Subcutaneous abdominal adipose tissue (tissue), 5 donors: ENCODE data around the gene SNPH.

ENCODE experiments used
- H3K27ac ChIP-seq: one replicate; pipeline ENCODE4 v1.7.0; 2013; ENCODE audit warnings: low read depth, mild to moderate bottlenecking, inconsistent platforms, low read length, moderate library complexity
- H3K27me3 ChIP-seq, 5 donors: one replicate each; pipeline ENCODE4 v1.7.0; 2013; ENCODE audit warnings: low read length in 5 of 5, inconsistent platforms in 1 of 5; ENCODE audit not compliant: control insufficient read depth in 5 of 5, insufficient read depth in 4 of 5
- H3K36me3 ChIP-seq, 5 donors: one replicate each; pipeline ENCODE4 v1.7.0; 2013; ENCODE audit warnings: low read length in 5 of 5; ENCODE audit not compliant: control insufficient read depth in 5 of 5, insufficient read depth in 5 of 5
- H3K4me1 ChIP-seq, 5 donors: one replicate each; pipeline ENCODE4 v1.7.0; 2013; ENCODE audit warnings: low read length in 5 of 5, mild to moderate bottlenecking in 3 of 5, moderate library complexity in 1 of 5; ENCODE audit not compliant: control insufficient read depth in 5 of 5, insufficient read depth in 5 of 5
- H3K4me3 ChIP-seq, 5 donors: one replicate each; pipeline ENCODE4 v1.7.0; 2013; ENCODE audit warnings: low read length in 5 of 5, low read depth in 1 of 5
- H3K9ac ChIP-seq, 5 donors: one replicate each; pipeline ENCODE4 v1.7.0; 2013; ENCODE audit warnings: low read length in 5 of 5, mild to moderate bottlenecking in 4 of 5, moderate library complexity in 3 of 5
- H3K9me3 ChIP-seq, 5 donors: one replicate each; pipeline ENCODE4 v1.7.0; 2013; ENCODE audit warnings: low read length in 5 of 5; ENCODE audit not compliant: control insufficient read depth in 5 of 5
- donor health status: healthy.
- donor health status: healthy.
- donor health status: healthy.
- donor health status: healthy.
- donor health status: healthy.

The SNPH gene

DNA sequence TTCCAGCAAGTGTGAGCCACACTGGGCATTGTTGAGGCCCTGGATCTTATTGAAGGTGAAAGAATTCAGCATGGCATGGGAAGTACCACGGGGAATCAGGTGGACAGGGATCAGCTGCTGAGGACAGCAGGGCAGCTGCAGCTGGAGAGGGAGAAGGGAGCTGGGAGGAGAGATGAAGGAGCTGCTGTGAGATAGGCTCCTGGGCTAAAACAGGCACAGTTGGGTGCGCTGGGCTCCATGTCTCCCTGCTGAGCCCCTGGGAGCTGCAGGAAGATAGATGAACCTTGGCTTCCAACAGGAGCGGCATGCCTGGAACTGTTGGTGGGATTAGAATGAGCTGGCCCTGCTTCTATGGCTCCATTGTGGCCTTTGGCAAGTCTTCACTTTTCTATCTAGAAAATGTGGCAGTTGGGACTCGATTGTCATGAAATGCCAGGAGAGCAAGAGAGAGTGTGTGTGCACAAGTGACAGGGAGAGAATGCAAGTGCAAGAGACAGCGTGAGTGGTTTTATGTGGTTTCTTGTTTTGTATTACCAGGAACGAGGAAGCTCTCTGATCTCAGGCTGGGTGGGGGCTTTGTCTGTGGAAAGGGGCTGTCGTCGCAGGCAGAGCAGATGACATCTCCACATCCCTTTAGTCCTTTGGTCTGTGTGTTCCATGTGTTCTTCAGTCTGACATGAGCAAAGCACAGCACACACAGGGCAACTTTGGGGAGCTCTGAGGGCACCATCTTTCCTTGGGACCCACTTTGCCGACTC, 20.4 kb downstream of the SNPH start:
- Histone ChIP-seq H3K9ac (no peak overlapping the region), H3K9me3 (no peaks in the 10 kb centered on the region), H3K27me3 (no peaks in the 10 kb centered on the region), H3K27ac (no peak overlapping the region), H3K4me3 (no peak overlapping the region), H3K36me3 (no peaks in the 10 kb centered on the region), H3K4me1 (peaks cover 0 to 5% (median 0%) of the 10 kb centered on the region in 5 donors)

DNA sequence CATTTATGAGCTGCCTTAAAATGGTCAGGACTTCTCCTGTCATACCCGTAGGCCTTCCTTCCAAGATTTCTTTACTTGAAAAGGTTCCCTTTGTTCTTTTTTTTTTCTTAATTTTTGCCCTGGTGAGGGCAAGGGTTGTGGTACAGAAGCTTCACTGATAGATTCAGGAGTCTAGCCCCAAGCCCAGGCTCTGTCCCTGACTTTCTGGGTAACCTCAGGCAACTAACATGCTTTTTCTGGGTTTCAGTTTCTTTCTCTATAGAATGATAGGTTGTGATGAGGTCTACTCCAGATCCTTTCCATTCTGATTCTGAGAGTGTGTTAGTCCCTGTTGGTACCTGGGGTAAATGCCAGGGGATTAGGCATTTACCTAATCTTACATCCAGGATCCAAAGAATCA, 21.2 kb downstream of the SNPH start:
- H3K4me1 ChIP-seq = peaks cover 0 to 5% (median 0%) of the 10 kb centered on the region in 5 donors
- no peak overlapping the region for H3K27ac ChIP-seq
- H3K9ac ChIP-seq = no peak overlapping the region
- H3K4me3 ChIP-seq = no peak overlapping the region
- no peaks in the 10 kb centered on the region for H3K27me3 ChIP-seq
- no peaks in the 10 kb centered on the region for H3K9me3 ChIP-seq
- H3K36me3 ChIP-seq = no peaks in the 10 kb centered on the region

DNA sequence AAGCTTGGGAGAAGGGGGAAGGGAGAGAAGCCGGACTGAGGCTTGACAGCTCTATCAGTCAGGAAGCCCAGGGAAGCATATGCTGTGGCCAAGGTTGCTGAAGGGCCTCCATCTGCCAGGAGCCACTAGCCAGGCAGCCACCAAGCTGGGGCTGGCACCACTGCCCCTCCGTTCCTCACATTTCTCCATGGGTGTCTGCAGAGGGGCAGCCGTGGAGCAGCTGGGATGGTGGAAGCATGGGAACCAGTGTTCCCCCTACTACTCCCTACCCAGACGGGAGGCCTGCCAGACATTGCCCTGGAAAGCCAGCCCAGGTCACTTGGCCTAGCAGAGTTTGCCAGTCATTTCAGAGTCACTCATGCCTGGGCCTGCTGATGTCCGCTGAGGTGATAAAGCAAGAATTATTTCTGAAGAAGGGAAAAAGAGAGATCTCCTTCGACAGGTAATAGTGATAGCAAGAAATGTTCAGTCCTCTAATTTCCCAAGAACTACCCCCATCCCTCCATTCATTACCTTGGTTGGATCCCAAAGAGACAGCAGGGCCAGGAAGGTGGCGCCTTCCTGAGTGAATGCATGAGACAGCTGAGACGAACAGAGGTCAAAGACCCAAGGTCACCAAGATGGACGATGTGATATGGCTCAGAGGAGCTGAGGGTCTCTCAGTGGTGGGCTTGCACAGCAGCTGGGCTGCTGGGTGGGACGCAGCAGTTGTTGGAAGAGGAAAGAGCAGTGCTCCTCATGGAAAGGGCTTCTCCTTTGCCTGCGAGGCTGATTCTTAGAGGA, 21.9 kb downstream of the SNPH start:
- H3K9me3 ChIP-seq = no peaks in the 10 kb centered on the region
- H3K4me1 ChIP-seq = peaks cover 0 to 5% (median 0%) of the 10 kb centered on the region in 5 donors
- no peak overlapping the region for H3K27ac ChIP-seq

DNA sequence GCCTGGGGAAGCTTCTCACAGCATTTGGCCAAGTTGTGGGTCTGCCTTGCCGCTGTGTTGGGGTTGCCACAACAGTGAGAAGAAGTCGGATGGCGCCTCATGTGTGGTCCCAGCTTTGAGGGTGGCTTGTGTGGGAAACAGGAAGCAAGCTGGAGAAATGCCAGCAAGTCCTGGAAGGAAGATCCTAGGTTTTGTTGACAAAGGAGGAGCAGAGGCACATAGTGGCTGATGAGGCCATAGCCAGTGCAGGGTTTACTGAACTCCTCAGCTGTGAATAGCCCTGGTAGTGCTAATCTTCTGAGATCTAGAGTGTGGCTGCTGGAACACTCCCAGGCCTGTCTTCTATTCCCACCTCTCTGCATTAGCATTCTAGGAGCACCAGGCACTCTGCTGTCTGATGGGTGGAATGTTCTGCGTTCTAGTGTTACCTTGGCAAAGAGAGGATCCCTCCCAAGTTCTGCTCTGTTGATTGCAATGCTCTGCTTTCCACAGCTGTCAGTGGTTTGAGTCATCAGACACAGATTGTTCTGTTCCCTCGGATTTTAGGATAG, 25.2 kb downstream of the SNPH start:
- peaks cover 0 to 5% (median 0%) of the 10 kb centered on the region in 5 donors for H3K4me1 ChIP-seq
- no peak overlapping the region for H3K9ac ChIP-seq
- H3K36me3 ChIP-seq = no peaks in the 10 kb centered on the region
- no peaks in the 10 kb centered on the region for H3K27me3 ChIP-seq
- no peak overlapping the region for H3K27ac ChIP-seq
- H3K4me3 ChIP-seq = no peak overlapping the region
- no peaks in the 10 kb centered on the region for H3K9me3 ChIP-seq

More for the DNA sequence above, 21.9 kb downstream of the SNPH start:
- H3K27me3 ChIP-seq = no peaks in the 10 kb centered on the region
- H3K36me3 ChIP-seq = no peaks in the 10 kb centered on the region
- H3K4me3 ChIP-seq = no peak overlapping the region
- H3K9ac ChIP-seq = no peak overlapping the region

DNA sequence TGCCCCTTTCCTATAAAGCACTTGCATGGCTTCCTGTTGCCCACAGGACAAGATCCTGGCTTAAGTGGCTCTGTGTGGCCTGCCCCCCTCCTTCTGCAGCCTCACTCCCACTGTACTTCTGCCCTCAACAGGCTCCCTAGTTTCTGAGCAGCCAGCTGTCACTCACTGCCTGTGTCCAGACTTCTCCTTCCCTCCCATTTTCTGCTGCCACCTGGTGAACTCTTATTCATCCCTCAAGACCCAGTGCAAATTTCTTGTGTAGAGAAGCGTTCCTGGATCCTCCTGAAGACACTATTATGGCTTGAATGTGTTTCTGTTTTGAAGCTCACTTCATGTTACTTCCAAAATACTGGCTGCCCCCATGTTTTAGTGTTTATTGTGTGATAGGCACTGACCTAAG, 26.5 kb downstream of the SNPH start:
- Histone ChIP-seq H3K9me3 (no peaks in the 10 kb centered on the region), H3K27me3 (no peaks in the 10 kb centered on the region), H3K4me3 (no peak overlapping the region), H3K36me3 (no peaks in the 10 kb centered on the region), H3K4me1 (peaks cover 0 to 5% (median 0%) of the 10 kb centered on the region in 5 donors), H3K27ac (no peak overlapping the region), H3K9ac (no peak overlapping the region)

DNA sequence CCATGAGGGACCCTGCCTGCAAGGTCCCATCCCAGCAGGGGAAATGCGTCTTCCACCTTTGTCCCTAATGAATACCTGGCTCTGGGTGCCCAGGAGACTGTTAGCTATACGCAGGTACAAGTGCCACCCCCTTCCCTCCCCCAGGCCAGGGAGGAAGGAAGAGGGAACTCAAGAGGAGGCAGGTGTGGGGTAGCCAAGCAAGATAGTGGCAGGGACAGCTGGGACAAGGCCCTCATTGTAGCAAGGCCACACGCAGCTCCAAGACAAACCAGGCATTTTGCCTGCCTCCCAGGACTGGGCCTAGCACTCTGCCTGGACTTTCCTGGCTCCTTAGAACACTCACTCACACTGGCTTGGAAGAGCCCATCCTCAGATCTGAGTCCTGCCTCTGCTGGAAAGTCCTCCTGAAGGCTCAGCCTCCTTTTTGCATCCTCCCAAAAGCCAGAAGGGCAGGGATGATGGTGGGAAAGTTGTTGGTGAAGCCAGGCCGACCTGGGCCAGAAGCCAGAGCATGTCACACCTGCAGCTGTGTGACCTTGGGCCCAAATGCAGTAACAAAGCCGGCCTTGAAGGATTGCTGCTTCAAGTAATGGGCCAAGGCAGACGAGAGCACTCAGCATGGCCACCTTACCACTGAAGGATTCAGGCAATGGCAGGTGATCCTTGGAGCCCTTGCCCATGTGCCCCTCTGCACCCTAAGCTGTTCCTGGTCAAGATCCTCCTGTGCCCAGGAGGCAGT, 27.7 kb downstream of the SNPH start:
- Histone ChIP-seq H3K4me1 (peaks cover 0 to 5% (median 0%) of the 10 kb centered on the region in 5 donors), H3K9me3 (no peaks in the 10 kb centered on the region), H3K9ac (no peak overlapping the region), H3K4me3 (no peak overlapping the region), H3K27ac (no peak overlapping the region), H3K36me3 (no peaks in the 10 kb centered on the region), H3K27me3 (no peaks in the 10 kb centered on the region)

DNA sequence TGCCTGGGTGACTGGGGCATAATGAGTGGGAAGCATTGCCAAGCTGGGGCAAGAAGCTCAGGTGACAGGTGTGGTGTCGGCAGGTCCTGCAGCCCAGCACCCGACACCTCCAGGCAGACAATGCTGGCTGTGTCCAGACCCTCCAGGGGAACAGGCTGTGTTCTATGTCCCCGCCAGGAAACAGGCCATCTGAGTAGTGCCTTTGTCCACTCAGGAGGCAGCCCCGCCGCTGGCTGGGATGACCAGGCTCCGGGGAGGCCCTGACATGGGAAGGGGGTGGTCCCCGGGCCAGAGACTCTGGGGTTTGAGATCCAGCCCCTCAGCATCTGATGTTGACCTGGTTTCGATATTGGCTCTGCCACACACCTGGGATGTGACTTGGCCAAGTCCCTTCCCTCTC, 28.4 kb downstream of the SNPH start:
- Histone ChIP-seq H3K4me3 (no peak overlapping the region), H3K27me3 (no peaks in the 10 kb centered on the region), H3K9me3 (no peaks in the 10 kb centered on the region), H3K9ac (no peak overlapping the region), H3K27ac (no peak overlapping the region), H3K36me3 (peaks cover 0 to 2% (median 0%) of the 10 kb centered on the region in 5 donors), H3K4me1 (peaks cover 0 to 5% (median 0%) of the 10 kb centered on the region in 5 donors)

DNA sequence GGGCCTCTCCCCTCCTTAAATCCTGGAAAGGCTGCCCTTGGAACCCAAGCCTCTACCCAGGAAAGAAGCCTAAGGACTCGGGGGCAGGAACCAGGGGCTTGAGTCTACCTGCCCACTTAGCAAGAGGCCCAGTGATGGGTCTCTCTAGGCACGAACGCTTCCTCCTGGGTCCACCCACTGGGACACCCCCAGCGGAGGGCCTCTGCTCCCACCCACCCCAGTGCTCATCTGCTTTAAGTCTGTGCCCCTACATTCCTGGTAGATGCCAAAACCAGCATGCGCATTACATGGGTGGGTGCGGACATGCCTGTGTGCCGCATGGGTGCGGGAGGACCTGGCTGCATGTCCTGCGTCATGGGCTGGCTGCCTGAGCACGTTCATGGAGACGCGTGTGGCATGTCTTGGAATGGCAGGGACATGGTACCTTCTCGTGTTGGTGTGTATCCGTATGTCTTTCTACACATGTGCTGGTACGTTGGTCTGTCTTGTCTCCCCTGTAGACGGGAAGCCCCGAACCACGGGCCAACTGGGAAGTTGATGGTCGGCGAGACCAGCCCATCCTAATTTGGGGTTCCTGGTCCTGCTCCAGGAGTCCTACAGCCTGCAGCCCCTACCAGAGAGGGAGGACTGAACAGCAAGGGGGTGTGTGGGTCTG, 29.3 kb downstream of the SNPH start:
- peaks cover 0 to 5% (median 0%) of the 10 kb centered on the region in 5 donors for H3K36me3 ChIP-seq
- no peak overlapping the region for H3K27ac ChIP-seq

DNA sequence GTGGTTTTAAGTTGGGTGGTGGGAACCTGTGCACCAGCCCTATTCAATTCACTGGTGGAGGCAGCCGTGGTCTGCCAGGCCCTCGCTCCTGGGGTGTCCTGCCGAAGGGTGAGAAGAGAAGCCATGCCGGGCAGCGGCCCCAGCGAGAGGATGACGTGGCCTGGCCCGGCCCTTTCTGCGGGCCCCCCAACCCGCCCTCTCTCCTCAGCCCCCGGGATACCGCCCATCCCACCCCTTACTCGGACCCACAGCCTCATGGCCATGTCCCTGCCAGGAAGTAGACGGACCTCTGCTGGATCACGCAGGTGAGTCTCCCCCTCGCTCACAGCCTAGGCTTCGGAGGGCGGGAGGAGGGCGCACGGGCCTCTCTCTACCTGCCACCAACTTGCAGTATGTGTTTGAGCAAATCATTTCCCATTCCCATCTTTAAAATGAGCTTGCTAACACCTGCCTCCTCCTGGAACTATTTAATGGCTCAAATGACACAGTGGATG, 30.1 kb downstream of the SNPH start:
- no peaks in the 10 kb centered on the region for H3K9me3 ChIP-seq
- H3K4me3 ChIP-seq = no peak overlapping the region
- H3K4me1 ChIP-seq = peaks cover 0 to 3% (median 0%) of the 10 kb centered on the region in 5 donors
- H3K27ac ChIP-seq = no peak overlapping the region
- no peak overlapping the region for H3K9ac ChIP-seq
- H3K36me3 ChIP-seq = peaks cover 0 to 5% (median 0%) of the 10 kb centered on the region in 5 donors
- no peaks in the 10 kb centered on the region for H3K27me3 ChIP-seq

More for the DNA sequence above, 29.3 kb downstream of the SNPH start:
- no peaks in the 10 kb centered on the region for H3K9me3 ChIP-seq
- H3K9ac ChIP-seq = no peak overlapping the region
- no peaks in the 10 kb centered on the region for H3K27me3 ChIP-seq
- no peak overlapping the region for H3K4me3 ChIP-seq
- H3K4me1 ChIP-seq = peaks cover 0 to 5% (median 0%) of the 10 kb centered on the region in 5 donors
